ENCODE measurements around the gene CXCL5.

Gene CXCL5

DNA sequence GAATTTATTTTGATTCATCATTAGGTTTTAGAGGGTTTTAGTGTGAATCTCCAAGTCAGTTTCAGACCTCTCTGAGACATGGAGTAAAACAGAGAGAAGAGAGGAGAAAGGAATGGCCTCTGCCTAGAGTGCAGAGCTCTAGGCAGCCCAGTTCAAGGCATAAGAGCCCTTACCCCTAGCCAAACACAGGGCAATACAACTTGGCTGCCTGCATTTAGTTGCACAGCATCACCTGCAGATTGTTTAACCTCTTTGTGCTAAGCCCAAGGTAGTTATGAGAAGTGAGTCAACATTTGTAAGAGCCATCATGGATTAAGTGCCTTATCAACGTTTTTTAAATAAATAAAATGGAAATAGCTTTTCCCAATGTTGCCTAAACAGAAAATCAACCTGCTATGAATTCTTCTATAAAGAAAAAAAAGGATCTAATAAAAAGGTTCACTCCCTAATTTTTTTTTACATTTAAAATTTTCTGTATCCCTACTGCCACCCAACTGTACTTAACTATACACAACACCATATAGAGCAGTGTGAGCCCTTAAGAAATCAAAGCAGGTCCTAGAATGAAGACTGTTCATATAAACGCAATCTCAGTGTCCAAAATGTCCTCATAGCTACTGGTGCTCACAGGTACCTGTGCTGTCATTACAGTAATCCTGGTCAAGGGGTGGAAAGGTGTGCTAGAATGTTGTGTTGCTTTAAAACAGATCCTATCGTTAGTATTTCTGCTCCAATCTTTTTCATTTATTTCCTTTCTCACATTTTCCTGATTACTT, 52.6 kb downstream of the CXCL5 start:
- TF ChIP-seq, protein P1, sequence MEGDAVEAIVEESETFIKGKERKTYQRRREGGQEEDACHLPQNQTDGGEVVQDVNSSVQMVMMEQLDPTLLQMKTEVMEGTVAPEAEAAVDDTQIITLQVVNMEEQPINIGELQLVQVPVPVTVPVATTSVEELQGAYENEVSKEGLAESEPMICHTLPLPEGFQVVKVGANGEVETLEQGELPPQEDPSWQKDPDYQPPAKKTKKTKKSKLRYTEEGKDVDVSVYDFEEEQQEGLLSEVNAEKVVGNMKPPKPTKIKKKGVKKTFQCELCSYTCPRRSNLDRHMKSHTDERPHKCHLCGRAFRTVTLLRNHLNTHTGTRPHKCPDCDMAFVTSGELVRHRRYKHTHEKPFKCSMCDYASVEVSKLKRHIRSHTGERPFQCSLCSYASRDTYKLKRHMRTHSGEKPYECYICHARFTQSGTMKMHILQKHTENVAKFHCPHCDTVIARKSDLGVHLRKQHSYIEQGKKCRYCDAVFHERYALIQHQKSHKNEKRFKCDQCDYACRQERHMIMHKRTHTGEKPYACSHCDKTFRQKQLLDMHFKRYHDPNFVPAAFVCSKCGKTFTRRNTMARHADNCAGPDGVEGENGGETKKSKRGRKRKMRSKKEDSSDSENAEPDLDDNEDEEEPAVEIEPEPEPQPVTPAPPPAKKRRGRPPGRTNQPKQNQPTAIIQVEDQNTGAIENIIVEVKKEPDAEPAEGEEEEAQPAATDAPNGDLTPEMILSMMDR (conservative IDR thresholded peaks at IDR 0.05; ENCODE audit: low read depth, low read length): no peak
- no peak for DNase-seq (ENCODE audit: low read depth)
- H3K4me3 ChIP-seq (ENCODE audit: low read length): no peak overlapping the region

All from retinal pigment epithelial cell (primary cell).